SK-N-SH (cell line): ENCODE results near the gene GPD1L.

Source experiments
- CTCF ChIP-seq: fragments of 200-600 bp; sonication (generic); IDR thresholded peaks from 2 replicates; pipeline ENCODE4 v1.6.1; 2017; ENCODE audit warnings: antibody characterized with exemption, mild to moderate bottlenecking, moderate library complexity
- EP300 ChIP-seq, 2 experiments: IDR thresholded peaks; 2 replicates each; pipeline versions ENCODE4 v1.4.0 to v1.6.1; 2012; ENCODE audit warnings: borderline replicate concordance in 1 of 2, low read depth in 1 of 2, low read length in 1 of 2
- GABPA ChIP-seq: IDR thresholded peaks from 2 replicates; pipeline ENCODE4 v1.4.0; 2012; ENCODE audit warnings: low read depth, mild to moderate bottlenecking
- GATA2 ChIP-seq: sonication (generic); formaldehyde crosslinking; IDR thresholded peaks from 2 replicates; pipeline ENCODE4 v1.5.0; 2020; ENCODE audit warnings: mild to moderate bottlenecking, missing genetic modification reagents
- POLR2AphosphoS5 ChIP-seq: IDR thresholded peaks from 2 replicates; pipeline ENCODE4 v1.6.1; 2012; ENCODE audit warnings: low read depth, low read length
- RFX5 ChIP-seq: IDR thresholded peaks from 2 replicates; pipeline ENCODE4 v1.6.1; 2012; ENCODE audit warnings: mild to moderate bottlenecking, improper control_type of control experiment, low read length
- ZBTB33 ChIP-seq: IDR thresholded peaks from 2 replicates; pipeline ENCODE4 v1.4.0; 2012; ENCODE audit warnings: low read depth, borderline replicate concordance

GRCh38 chr3:32106929-32107362 is 526 bp downstream of the GPD1L start:
- TF ChIP-seq GATA2 (CRISPR knock-in tag) (no peak), RFX5 (no peak), EP300 (IDR thresholded peaks at IDR 0.05; ENCODE audit: borderline replicate concordance in 1 of 2, low read depth in 1 of 2, low read length in 1 of 2) (no peak), CTCF (no peak), POLR2AphosphoS5 (no peak), ZBTB33 (no peak), GABPA (no peak)
